Stimulated activated CD4-positive, alpha-beta T cell treated with anti-CD3 and anti-CD28 coated beads, Interleukin-2, amount 100 ng/mL, for 4 hours (primary cell): Measurements from ENCODE around the gene CPZ.

Source experiments
- DNase-seq: peaks from one replicate; pipeline ENCODE4 v3.0.0-alpha.2; 2020; ENCODE audit warnings: low read depth

The CPZ gene

DNA sequence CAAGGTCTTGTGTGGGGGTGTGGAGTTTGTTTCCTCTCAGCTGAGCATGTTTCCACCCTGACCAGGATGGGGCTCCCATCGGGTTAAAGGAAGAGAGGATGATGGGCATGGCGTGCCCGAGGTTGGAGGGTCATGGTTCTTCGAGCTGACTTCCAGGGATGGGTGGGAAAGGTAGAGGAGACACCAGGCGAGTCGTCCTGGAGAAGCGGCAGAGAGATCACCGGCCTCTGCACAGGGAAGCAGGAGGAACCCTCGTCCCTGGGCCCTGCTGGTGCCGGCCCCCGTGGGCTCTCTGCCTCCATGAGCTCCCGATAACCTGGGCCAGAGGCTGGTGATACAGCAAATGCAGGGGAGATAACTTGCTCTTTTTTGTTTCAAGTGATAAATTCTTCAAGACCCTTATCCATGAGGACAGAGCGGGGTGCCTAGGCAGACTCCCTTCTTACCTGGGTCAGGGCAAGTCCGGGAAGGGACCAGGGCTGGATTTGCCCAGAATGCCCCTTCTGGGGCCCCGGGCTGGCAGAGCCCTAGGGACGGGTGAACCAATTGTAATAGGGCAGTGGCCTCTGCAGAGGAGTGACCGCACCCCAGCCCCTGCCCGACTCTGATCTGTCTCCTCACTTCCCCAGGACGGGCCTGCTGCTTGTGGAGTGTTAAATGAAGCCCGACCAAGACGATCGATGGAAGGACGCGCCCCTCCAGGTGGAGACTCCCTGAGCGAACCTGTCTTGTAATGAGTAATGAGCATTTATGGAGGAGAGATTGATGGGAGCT lies 63.0 kb downstream of the CPZ start:
- no peak for DNase-seq

DNA sequence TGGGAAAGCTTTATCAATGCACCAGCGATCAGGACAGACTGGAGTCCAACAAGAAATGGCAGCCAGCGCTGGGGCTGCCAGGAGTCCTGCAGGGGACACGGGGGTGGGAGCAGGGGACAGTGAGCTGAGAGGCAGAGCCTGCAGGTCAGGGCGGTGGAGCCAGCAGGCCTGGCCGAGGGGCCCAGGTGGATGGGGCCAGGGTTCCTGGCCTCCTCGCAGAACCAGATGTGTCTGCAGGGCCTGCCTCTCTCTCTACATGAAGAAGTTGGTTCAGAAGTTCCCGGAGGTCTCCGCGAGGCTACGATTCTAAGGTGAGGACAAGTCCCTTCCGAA lies 63.6 kb downstream of the CPZ start:
- no peak for DNase-seq

DNA sequence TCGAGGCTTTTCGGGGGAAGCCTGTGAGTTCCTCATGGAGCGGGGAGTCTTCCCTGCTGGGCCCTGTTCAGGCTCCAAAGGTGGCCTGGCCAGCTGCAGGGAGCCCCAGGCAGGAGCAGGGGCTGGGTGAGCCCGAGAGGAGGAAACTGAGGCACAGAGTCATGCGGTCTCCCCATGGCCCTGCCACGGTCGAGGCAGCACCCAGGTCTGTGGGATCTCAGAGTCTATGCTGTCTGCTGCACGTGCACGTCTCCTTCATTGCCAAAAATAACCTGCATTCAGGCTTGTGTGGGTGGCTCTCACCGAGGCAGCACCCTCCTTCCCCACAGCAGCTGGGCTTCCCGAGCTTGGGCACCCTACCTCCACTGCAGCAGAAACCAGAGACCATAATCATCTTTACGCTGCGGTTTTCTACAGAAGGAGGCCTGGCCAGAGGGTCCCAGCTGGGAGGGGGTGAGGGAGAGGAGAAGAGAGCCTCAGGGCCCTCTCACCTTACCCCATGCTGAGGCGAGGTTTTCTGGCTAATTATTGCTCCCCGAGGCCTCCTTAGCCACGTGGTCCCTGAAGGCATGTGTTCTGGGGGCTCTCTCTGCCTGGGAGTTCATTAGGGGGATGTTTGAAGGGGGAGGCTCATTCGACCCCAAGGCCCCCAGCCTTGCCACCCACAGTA lies 64.3 kb downstream of the CPZ start:
- DNase-seq = no peak

DNA sequence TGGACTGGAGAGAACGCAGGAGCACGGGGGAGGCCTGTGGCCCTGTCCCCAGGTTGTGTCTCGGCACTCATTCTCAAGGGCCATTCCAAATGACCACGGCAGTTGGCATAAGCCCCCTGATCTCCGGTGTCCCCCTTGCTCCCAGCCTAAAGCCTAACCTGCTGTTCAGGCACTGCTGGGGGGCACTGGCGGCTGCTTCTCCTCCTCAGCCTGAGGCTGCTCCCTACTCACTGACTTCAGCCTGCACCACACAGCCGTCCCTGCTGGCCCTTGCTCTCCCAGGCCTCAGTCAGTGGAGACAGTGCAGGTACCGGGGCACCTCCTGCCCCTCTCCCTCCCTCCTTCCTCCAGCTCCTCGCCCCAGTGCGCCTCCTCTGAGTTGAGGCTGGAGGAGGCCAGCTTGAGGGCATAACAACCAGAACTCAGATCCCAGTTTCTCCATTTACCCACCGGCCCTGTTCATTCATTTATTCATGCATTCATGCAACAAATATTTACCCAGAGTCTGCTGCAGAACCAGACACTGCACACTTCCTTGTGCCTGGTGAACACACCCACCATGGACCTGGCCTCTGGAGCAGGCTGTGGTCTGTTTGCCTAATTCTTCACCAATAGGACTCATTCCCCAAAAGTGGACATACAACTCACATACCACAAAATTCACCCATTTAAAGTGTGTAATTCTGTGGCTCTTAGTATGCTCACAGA lies 65.0 kb downstream of the CPZ start:
- DNase-seq = no peak

DNA sequence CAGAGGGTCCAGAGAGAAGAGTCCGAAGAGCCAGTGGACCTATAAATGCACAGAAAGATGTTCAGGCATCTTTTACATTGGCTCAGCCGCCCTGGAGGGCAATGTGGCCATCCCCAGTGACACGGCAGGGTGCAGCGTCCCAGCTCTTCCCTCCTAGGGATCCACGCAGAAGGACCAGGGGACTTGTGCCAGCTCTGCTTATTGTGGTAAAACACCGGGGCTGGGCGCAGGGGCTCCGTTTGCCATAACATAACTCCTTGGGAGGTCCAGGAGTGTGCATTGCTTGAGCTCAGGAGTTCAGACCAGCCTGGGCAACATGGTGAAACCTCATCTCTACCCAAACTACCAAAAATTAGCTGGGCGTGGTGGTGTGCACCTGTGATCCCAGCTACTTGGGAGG lies 70.2 kb downstream of the CPZ start:
- no peak for DNase-seq

DNA sequence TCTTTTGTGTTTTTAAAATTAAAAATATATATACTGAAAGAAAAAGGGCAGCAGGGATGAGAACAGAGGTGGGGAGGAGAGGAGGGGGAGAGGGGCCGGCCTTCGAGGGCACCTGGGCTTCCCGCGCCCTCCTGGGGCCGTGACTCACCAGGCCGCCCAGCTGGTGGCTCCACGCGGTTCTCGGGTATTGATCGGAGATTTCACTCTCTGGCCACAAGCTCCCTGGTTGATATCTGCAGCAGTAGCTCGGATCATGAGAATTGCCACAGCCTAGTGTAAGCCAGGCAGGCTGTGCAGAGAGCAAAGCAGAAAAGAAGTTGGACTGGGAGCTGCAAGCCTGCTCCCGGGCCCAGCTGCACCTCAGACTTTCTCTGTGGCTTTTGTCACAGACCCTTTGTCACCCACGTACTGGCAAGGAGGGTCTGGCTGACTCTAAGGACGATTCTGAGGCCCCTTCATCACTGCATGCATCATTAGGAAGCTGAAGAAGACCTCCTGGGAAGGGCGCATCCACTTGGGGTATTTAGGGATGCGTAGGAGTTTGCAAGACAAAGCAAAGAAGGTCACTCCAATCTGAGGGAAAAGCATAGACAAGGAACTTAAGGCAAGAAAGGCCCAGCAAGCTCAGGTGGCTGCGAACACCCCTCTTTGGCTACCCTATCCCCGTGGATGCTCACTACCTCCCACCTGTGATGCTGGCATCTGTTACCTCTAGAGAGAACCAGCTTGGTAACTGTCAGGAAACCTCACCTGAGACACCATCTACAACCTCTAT lies 71.7 kb downstream of the CPZ start:
- DNase-seq = no peak

DNA sequence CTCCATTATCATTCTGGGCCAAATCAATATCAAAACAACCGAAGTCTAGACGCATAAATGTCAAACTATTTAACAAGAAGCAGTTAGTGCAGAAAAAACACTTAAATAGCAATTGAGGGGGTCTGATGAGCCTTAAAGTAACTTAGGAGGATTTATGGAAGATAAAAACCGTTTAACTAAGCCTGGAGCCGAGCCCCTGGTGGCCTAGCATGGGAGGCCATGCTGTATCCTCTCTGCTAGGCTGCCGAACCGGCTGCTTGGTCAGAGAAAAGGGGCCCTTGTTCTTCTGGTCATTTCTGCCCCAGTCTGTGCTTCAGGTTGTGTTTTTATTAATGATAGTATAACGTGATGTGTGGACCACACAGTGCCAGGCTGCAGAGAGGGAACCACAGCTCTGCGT lies 72.4 kb downstream of the CPZ start:
- no peak for DNase-seq

DNA sequence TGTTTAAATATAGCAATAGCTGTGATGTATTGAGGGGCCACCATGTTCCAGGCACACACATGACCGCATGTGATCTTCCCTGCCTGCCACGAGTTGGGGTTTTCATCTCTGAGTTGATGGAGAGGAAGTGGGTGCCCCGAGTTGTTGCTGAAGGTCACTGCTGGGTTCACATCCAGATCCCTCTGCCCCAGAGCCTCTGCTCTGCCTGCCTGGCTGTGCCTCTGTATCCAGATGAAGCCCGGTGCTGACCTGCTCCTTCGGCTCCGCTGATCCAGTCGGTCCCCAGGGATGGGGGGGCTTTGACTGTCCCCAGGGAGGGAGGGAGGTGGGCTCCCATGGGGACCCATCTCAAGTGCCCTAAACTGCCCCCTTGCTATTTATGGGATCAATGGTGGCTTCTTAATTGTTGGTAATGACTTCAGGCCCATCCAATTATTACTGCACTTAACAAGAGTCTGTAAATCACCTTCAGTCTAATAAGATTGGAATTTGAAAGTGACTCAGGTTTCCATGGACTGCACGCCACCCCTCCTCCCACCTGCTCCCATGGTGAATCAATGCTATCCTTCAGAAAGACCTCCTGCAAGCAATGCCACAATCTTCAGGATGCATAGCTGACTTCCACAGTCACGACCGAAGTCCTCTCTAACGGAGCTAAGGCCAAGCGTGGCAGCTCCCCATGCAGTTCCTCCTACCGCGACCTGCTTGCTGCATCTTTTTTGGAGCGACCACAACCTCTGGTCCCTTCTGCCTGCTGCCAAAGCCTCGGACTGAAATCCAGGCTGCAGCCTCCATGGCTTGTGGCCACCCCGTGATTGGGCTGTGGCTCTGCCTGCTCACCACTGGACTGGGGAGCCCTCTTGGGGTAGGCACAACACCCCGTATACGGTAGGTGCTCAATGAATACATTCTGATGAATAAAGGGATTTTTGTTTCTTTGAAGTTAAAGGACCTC lies 73.1 kb downstream of the CPZ start:
- DNase-seq = no peak

DNA sequence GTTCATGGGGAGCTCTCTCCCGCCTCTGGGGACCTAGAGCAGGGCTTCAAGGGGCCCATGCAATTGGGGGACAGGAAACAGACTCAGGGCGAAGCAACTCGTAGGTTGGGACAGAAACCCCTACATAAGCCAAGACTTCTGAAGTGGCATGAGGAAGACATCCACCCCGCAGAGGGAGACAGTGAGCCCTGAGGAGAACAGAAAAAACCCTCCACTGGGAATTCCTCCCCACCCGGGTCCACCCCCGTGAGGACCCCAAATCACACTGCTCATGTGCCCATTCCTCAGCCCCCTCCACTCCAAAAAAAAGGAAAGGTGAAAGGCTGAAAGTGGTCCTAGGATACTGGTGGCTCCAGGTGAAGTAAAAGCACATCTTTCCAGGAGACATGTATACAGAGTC lies 74.0 kb downstream of the CPZ start:
- no peak for DNase-seq
